Measurements from ENCODE around the gene NANOS3.

DNA sequence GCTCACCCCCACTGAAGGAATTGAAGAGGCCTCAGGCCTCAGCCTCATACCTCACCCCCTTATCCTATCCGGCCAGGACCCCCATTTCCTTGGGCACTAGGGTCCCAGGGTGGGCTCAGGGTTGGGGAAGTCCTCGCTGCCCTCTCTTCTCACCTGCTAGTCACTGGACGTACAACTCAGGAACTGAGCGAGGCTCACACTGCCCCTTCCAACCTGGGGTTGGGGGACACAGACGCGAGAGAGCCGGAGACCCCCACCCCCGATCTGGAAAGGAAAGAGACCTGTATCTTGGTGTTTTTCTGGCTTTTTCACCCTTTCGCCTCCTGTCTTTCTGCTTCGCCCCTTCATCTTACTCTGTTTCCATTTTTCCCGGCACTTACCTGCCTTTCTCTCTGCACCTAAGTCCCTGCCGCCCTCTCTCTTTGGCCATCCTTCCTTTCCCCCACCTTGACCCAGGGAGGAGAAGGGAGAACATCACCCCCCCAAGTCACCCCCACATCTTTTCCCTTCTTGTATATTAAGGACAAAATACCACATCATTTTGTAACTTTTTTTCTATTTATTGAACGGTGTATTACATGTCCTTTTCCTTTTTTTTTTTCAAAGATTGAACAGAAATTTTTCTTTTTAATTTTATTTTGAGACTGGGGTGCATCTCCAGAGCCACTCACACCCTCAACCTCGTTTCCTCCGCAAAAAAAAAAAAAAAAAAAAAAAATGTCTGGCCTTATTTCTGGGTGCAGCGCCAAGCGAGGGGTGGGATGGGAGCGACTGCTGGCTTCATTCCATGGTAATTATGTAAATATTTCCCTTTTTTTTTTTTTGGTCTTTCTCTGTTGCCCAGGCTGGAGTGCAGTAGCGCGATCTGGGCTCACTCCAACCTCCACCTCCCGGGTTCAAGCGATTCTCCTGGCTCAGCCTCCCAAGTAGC, 45.1 kb upstream of the NANOS3 start:
- TF ChIP-seq, protein P1, sequence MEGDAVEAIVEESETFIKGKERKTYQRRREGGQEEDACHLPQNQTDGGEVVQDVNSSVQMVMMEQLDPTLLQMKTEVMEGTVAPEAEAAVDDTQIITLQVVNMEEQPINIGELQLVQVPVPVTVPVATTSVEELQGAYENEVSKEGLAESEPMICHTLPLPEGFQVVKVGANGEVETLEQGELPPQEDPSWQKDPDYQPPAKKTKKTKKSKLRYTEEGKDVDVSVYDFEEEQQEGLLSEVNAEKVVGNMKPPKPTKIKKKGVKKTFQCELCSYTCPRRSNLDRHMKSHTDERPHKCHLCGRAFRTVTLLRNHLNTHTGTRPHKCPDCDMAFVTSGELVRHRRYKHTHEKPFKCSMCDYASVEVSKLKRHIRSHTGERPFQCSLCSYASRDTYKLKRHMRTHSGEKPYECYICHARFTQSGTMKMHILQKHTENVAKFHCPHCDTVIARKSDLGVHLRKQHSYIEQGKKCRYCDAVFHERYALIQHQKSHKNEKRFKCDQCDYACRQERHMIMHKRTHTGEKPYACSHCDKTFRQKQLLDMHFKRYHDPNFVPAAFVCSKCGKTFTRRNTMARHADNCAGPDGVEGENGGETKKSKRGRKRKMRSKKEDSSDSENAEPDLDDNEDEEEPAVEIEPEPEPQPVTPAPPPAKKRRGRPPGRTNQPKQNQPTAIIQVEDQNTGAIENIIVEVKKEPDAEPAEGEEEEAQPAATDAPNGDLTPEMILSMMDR (conservative IDR thresholded peaks at IDR 0.05 in 1 of 2, IDR thresholded peaks at IDR 0.05 in 1 of 2; ENCODE audit: extremely low read depth in 1 of 2, insufficient read depth in 1 of 2, low read depth in 1 of 2, low read length in 2 of 2) = no peak
- TF ChIP-seq EZH2 (IDR thresholded peaks at IDR 0.05; ENCODE audit: borderline replicate concordance, low read length) = no peak
